IMR-90 (cell line): Measurements from ENCODE around the gene SYCN. TPM values are rescaled to one million over a fixed set of nuclear protein-coding genes. Genes with fewer than 3 reads are reported as not detected.

Experiments
- ATAC-seq: fragments of 200-7000 bp; cut with Tn5 transposase; 2 replicates; pipeline ENCODE4 v1.9.1; 2020; ENCODE audit warnings: low read depth, mild to moderate bottlenecking, moderate library complexity
- Bru-seq: library from RNA; stranded (reverse); fragments of 400-500 nt; gene quantifications from one replicate; lab custom pipeline; 2021; lab: Mats Ljungman, UMichigan
- BruChase-seq, 2 experiments: library from RNA; stranded (reverse); fragments of 400-500 nt; gene quantifications; one replicate each; lab custom pipeline; 2021; lab: Mats Ljungman, UMichigan
- BruUV-seq: library from RNA; stranded (reverse); fragments of 400-500 nt; replicated peaks from 2 replicates; lab custom pipeline; 2021; lab: Mats Ljungman, UMichigan
- CTCF ChIA-PET: fragments of 300-600 bp; formaldehyde crosslinking; extraction: SDS; loops from one replicate; lab custom pipeline; 2021; ENCODE audit warnings: antibody characterized with exemption; lab: Yijun Ruan, JAX
- POLR2A ChIA-PET: fragments of 300-600 bp; sonication (Branson Sonifier 250); formaldehyde crosslinking; loops from one replicate; lab custom pipeline; 2022; ENCODE audit warnings: antibody characterized with exemption; ENCODE audit not compliant: unreplicated experiment; lab: Charles Lee
- DNase-seq: peaks from one replicate; pipeline ENCODE4 v3.0.0; 2013
- H2AFZ ChIP-seq: replicated peaks from 2 replicates; pipeline ENCODE3; 2013; ENCODE audit warnings: low read length, mild to moderate bottlenecking; ENCODE audit not compliant: poor library complexity
- H2AK5ac ChIP-seq: 2 replicates; pipeline ENCODE4 v1.6.1; 2013; ENCODE audit warnings: low read depth, low read length, inconsistent platforms
- H2AK9ac ChIP-seq: replicated peaks from 2 replicates; pipeline ENCODE3; 2013; ENCODE audit warnings: mild to moderate bottlenecking, low read depth, low read length, moderate library complexity; ENCODE audit not compliant: poor library complexity
- H2BK120ac ChIP-seq: 2 replicates; pipeline ENCODE4 v1.6.1; 2013; ENCODE audit warnings: low read depth, low read length, inconsistent platforms
- H2BK15ac ChIP-seq: 3 replicates; pipeline ENCODE4 v1.6.1; 2013; ENCODE audit warnings: low read depth, low read length, inconsistent platforms
- H2BK20ac ChIP-seq: 2 replicates; pipeline ENCODE4 v1.6.1; 2013; ENCODE audit warnings: low read depth, mild to moderate bottlenecking, inconsistent platforms, low read length, moderate library complexity
- H2BK5ac ChIP-seq: 2 replicates; pipeline ENCODE4 v1.6.1; 2013; ENCODE audit warnings: mild to moderate bottlenecking, low read depth, low read length, inconsistent platforms; ENCODE audit not compliant: poor library complexity, severe bottlenecking
- H3K14ac ChIP-seq: replicated peaks from 2 replicates; pipeline ENCODE4 v1.6.1; 2013; ENCODE audit warnings: low read depth, low read length, inconsistent platforms
- H3K18ac ChIP-seq: 2 replicates; pipeline ENCODE4 v1.6.1; 2013; ENCODE audit warnings: low read depth, low read length, control low read depth
- H3K23ac ChIP-seq: 2 replicates; pipeline ENCODE4 v1.6.1; 2013; ENCODE audit warnings: low read depth, low read length, inconsistent platforms
- H3K27ac ChIP-seq: 2 replicates; pipeline ENCODE4 v1.5.1; 2013; ENCODE audit warnings: mild to moderate bottlenecking, control low read depth, low read length; ENCODE audit not compliant: insufficient read depth
- H3K27me3 ChIP-seq: 2 replicates; pipeline ENCODE4 v1.6.1; 2013; ENCODE audit warnings: low read length; ENCODE audit not compliant: control insufficient read depth, insufficient read depth
- H3K36me3 ChIP-seq: 2 replicates; pipeline ENCODE4 v1.6.1; 2013; ENCODE audit warnings: low read length, mixed read lengths; ENCODE audit not compliant: control insufficient read depth, insufficient read depth
- H3K4ac ChIP-seq: 2 replicates; pipeline ENCODE4 v1.6.1; 2013; ENCODE audit warnings: low read depth, low read length, inconsistent platforms
- H3K4me1 ChIP-seq: 2 replicates; pipeline ENCODE4 v1.6.1; 2013; ENCODE audit warnings: low read length, mixed read lengths; ENCODE audit not compliant: control insufficient read depth, insufficient read depth
- H3K4me2 ChIP-seq: 2 replicates; pipeline ENCODE4 v1.6.1; 2013; ENCODE audit warnings: low read depth, mild to moderate bottlenecking, control low read depth, low read length, moderate library complexity
- H3K4me3 ChIP-seq: 2 replicates; pipeline ENCODE4 v1.5.1; 2013; ENCODE audit warnings: low read depth, mild to moderate bottlenecking, control low read depth, low read length, moderate library complexity; ENCODE audit not compliant: insufficient read depth
- H3K56ac ChIP-seq: 2 replicates; pipeline ENCODE4 v1.6.1; 2013; ENCODE audit warnings: low read length, inconsistent platforms; ENCODE audit not compliant: insufficient read depth; ENCODE audit errors: extremely low read depth
- H3K79me1 ChIP-seq, 2 experiments: 2 replicates each; pipeline ENCODE4 v1.6.1; 2013; ENCODE audit warnings: low read length in 2 of 2, inconsistent platforms in 1 of 2, low read depth in 1 of 2
- H3K9ac ChIP-seq: 2 replicates; pipeline ENCODE4 v1.6.1; 2013; ENCODE audit warnings: low read depth, low read length, control low read depth
- H3K9me1 ChIP-seq: 2 replicates; pipeline ENCODE4 v1.6.1; 2013; ENCODE audit warnings: low read length, inconsistent platforms; ENCODE audit not compliant: insufficient read depth
- H3K9me3 ChIP-seq: 2 replicates; pipeline ENCODE4 v1.6.1; 2013; ENCODE audit warnings: low read length; ENCODE audit not compliant: control insufficient read depth, insufficient read depth
- H4K20me1 ChIP-seq: 2 replicates; pipeline ENCODE4 v1.6.1; 2013; ENCODE audit warnings: low read length, inconsistent platforms; ENCODE audit not compliant: insufficient read depth
- H4K5ac ChIP-seq: 2 replicates; pipeline ENCODE4 v1.6.1; 2013; ENCODE audit warnings: mild to moderate bottlenecking, low read depth, low read length, control low read depth
- H4K8ac ChIP-seq, 2 experiments: 2 replicates each; pipeline ENCODE4 v1.6.1; 2013; ENCODE audit warnings: low read depth in 2 of 2, low read length in 2 of 2, control low read depth in 1 of 2, inconsistent platforms in 1 of 2
- H4K91ac ChIP-seq: 2 replicates; pipeline ENCODE4 v1.6.1; 2013; ENCODE audit warnings: low read depth, low read length, inconsistent platforms; ENCODE audit not compliant: insufficient read depth
- MAZ ChIP-seq: IDR thresholded peaks from 2 replicates; pipeline ENCODE4 v1.6.1; 2012; ENCODE audit warnings: low read depth, mild to moderate bottlenecking, low read length, improper control_type of control experiment, moderate library complexity, borderline replicate concordance
- NFE2L2 ChIP-seq: fragments of 150-350 bp; IDR thresholded peaks from 2 replicates; pipeline ENCODE4 v1.6.1; 2016; ENCODE audit warnings: low read depth, mild to moderate bottlenecking, low read length
- RAD21 ChIP-seq: IDR thresholded peaks from 2 replicates; pipeline ENCODE4 v1.6.1; 2012; ENCODE audit warnings: low read length, improper control_type of control experiment
- WGBS, 2 experiments: methylation state at CpG; one replicate each; pipeline versions ENCODE4 v1.1.5 to v1.1.7; 2013; ENCODE audit warnings: missing lambda C conversion rate in 2 of 2; ENCODE audit not compliant: insufficient read length in 1 of 2; ENCODE audit errors: extremely low coverage in 2 of 2; 5-methylcytosine and 5-hydroxymethylcytosine counted together
- dilution Hi-C: fragments of 300-500 bp; cut with HindIII; formaldehyde crosslinking; loops from one replicate; pipeline ENCODE4 v1.14.3; 2018; ENCODE audit warnings: low sequenced_read_pairs; ENCODE audit not compliant: unreplicated experiment
- in situ Hi-C: fragments of 300-500 bp; cut with MboI; formaldehyde crosslinking; loops from 3 replicates; pipeline ENCODE4 v1.14.3; 2019; ENCODE audit warnings: low sequenced_read_pairs, inconsistent platforms, mixed read lengths
- intact Hi-C: fragments of 100-400 bp; cut with micrococcal nuclease; formaldehyde crosslinking; loops from 2 replicates; pipeline ENCODE4 v1.10.0; 2022
- long read RNA-seq: library from polyadenylated mRNA; unstranded; transcript quantifications from one replicate; pipeline ENCODE4 v2.0.0, GENCODE V29; 2021; ENCODE audit not compliant: unreplicated experiment
- polyA plus RNA-seq, 3 experiments: library from polyadenylated mRNA; depleted of rRNA; stranded (reverse); fragments of >200 nt; gene quantifications; 2 replicates each; pipeline ENCODE4 v1.2.3, GENCODE V29; 2012; ENCODE audit warnings: low replicate concordance in 1 of 3
- total RNA-seq: library from RNA; depleted of rRNA; stranded (reverse); fragments of >200 nt; gene quantifications from 2 replicates; pipeline ENCODE4 v1.2.3, GENCODE V29; 2012; rRNA removed
- TF ChIP-seq, protein P1 (sequence below): conservative IDR thresholded peaks from 2 replicates; pipeline ENCODE4 v1.5.1; 2012; ENCODE audit warnings: mild to moderate bottlenecking, low read depth, low read length, improper control_type of control experiment

Gene SYCN
- total RNA-seq (not detected in 2 replicates), polyA plus RNA-seq (2012; rRNA removed) (not detected in 2 replicates), Bru-seq, nascent RNA (not detected), BruChase-seq, experiment 1, labeled RNA remaining after a 6-hour chase (not detected), BruChase-seq, experiment 2, labeled RNA remaining after a 2-hour chase (not detected)
- not detected in 2 replicates for polyA plus RNA-seq (2012; cell fraction: cytosol; rRNA removed)
- polyA plus RNA-seq (2012; cell fraction: nucleus; rRNA removed; ENCODE audit: low replicate concordance): not detected in 2 replicates
- long read RNA-seq: 0 reads

GRCh38 chr19:39203372-39204341 is at the start of gene SYCN:
SYCN (minus strand) TSS chr19:39204263; CDS start chr19:39204254, 9 bp downstream.
- dilution Hi-C loops: no loop called here
- no TSS peak for BruUV-seq
- no peak for ATAC-seq

More at GRCh38 chr19:39203372-39204341, at the start of gene SYCN:
- Histone ChIP-seq H3K79me1 (no peaks in the 10 kb centered on the region), H3K4me2 (no peak within 1 kb of the TSS), H3K9me1 (no peaks in the 10 kb centered on the region), H2AFZ (no peak within 1 kb of the TSS), H4K8ac (no peak within 1 kb of the TSS), H2BK15ac (no peak within 1 kb of the TSS), H3K36me3 (no peaks in the 10 kb centered on the region), H4K20me1 (no peaks in the 10 kb centered on the region), H3K56ac (no peak within 1 kb of the TSS), H3K9me3 (no peaks in the 10 kb centered on the region), H2BK5ac (no peak within 1 kb of the TSS), H4K91ac (no peak within 1 kb of the TSS), H4K5ac (no peak within 1 kb of the TSS), H2AK5ac (no peak within 1 kb of the TSS), H2BK120ac (no peak within 1 kb of the TSS), H3K27ac (no peak within 1 kb of the TSS), H3K4me1 (no peaks in the 10 kb centered on the region; the same call in 1 of the 2 replicates), H3K23ac (no peak within 1 kb of the TSS), H2BK20ac (no peak within 1 kb of the TSS), H3K4ac (no peak within 1 kb of the TSS), H3K14ac (no peak within 1 kb of the TSS), H3K9ac (no peak within 1 kb of the TSS), H3K27me3 (peaks cover 45% of the 10 kb centered on the region), H2AK9ac (no peak within 1 kb of the TSS), H3K4me3 (no peak within 1 kb of the TSS), H3K18ac (no peak within 1 kb of the TSS)
- intact Hi-C loops (no loop called here), in situ Hi-C loops (loop anchor here (25.0 kb wide), 1 partner anchor 741 kb away; no protein-coding TSS in a partner anchor)
- TF ChIP-seq MAZ (no peak), NFE2L2 (no peak), RAD21 (no peak)
- TF ChIP-seq, protein P1, sequence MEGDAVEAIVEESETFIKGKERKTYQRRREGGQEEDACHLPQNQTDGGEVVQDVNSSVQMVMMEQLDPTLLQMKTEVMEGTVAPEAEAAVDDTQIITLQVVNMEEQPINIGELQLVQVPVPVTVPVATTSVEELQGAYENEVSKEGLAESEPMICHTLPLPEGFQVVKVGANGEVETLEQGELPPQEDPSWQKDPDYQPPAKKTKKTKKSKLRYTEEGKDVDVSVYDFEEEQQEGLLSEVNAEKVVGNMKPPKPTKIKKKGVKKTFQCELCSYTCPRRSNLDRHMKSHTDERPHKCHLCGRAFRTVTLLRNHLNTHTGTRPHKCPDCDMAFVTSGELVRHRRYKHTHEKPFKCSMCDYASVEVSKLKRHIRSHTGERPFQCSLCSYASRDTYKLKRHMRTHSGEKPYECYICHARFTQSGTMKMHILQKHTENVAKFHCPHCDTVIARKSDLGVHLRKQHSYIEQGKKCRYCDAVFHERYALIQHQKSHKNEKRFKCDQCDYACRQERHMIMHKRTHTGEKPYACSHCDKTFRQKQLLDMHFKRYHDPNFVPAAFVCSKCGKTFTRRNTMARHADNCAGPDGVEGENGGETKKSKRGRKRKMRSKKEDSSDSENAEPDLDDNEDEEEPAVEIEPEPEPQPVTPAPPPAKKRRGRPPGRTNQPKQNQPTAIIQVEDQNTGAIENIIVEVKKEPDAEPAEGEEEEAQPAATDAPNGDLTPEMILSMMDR: no peak
- CTCF ChIA-PET: no interaction called here
- POLR2A ChIA-PET: no interaction called here
- DNase-seq: no peak
- 27% methylated on average over 21 of the region's 57 CpGs; no CpG with 5 or more reads in 1 of the 2 experiments for WGBS, 2 experiments
